ENCODE results near the gene AKAP8L. TPM values are rescaled to one million over a fixed set of nuclear protein-coding genes. Genes with fewer than 3 reads are reported as not detected.

AKAP8L gene
- total RNA-seq, 1 experiment from 2014 or later, result 231 TPM

- POLR2A ChIA-PET, result no interaction called here
- peaks cover 3% of the 10 kb centered on the region for H3K4me1 Mint-ChIP-seq
- ATAC-seq, result no peak
- H3K36me3 Mint-ChIP-seq, result peaks cover 35% of the 10 kb centered on the region
- H3K4me3 Mint-ChIP-seq, result no peak overlapping the region
- no peak for DNase-seq (ENCODE audit: low spot score)
- H3K9me3 Mint-ChIP-seq, result no peaks in the 10 kb centered on the region
- H3K27me3 Mint-ChIP-seq (ENCODE audit: low read depth), result no peaks in the 10 kb centered on the region
- H3K27ac Mint-ChIP-seq, result no peak overlapping the region
- CTCF ChIA-PET, result interaction anchor here (1.5 kb wide), 1 partner anchor 30 kb away, joined by 5 read pairs; no protein-coding TSS in a partner anchor
- no peak for TF ChIP-seq TP53 (CRISPR knock-in tag; IDR thresholded peaks at IDR 0.05)
- TF ChIP-seq, protein P1, sequence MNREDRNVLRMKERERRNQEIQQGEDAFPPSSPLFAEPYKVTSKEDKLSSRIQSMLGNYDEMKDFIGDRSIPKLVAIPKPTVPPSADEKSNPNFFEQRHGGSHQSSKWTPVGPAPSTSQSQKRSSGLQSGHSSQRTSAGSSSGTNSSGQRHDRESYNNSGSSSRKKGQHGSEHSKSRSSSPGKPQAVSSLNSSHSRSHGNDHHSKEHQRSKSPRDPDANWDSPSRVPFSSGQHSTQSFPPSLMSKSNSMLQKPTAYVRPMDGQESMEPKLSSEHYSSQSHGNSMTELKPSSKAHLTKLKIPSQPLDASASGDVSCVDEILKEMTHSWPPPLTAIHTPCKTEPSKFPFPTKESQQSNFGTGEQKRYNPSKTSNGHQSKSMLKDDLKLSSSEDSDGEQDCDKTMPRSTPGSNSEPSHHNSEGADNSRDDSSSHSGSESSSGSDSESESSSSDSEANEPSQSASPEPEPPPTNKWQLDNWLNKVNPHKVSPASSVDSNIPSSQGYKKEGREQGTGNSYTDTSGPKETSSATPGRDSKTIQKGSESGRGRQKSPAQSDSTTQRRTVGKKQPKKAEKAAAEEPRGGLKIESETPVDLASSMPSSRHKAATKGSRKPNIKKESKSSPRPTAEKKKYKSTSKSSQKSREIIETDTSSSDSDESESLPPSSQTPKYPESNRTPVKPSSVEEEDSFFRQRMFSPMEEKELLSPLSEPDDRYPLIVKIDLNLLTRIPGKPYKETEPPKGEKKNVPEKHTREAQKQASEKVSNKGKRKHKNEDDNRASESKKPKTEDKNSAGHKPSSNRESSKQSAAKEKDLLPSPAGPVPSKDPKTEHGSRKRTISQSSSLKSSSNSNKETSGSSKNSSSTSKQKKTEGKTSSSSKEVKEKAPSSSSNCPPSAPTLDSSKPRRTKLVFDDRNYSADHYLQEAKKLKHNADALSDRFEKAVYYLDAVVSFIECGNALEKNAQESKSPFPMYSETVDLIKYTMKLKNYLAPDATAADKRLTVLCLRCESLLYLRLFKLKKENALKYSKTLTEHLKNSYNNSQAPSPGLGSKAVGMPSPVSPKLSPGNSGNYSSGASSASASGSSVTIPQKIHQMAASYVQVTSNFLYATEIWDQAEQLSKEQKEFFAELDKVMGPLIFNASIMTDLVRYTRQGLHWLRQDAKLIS (CRISPR knock-in tag; IDR thresholded peaks at IDR 0.05; ENCODE audit: borderline replicate concordance), result no peak
- TF ChIP-seq, protein P2, sequence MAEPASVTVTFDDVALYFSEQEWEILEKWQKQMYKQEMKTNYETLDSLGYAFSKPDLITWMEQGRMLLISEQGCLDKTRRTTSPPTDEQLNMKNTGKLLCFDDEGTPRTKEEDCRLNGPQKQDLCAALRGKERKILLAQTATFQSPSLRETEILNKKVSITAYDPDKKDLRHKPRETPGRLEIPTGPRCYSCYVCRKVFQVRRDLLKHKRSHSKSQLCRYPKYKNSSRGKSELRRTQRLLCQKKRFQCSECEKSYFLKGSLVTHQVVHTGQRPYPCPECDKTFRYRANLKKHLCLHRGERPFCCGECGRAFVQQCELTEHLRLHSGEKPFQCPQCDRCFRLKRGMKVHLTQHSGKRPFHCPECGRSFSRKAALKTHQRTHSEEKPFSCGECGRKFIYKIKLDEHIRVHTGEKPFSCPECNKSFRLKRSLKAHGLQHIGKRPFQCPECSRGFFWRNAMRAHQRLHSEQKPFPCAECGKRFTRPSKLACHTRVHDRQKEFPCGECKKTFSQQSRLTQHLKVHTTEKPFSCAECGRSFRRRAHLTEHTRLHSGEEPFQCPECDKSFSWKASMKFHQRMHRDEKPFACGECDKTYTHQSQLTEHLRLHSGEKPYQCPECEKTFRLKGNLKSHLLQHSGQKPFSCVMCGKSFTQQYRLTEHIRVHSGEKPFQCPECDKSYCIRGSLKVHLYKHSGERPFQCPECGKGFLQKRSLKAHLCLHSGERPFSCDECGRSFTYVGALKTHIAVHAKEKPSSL (CRISPR knock-in tag; conservative IDR thresholded peaks at IDR 0.05), result no peak
- TF ChIP-seq SMAD3 (CRISPR knock-in tag; IDR thresholded peaks at IDR 0.05; ENCODE audit: borderline replicate concordance), result no peak
- TF ChIP-seq, protein P3, sequence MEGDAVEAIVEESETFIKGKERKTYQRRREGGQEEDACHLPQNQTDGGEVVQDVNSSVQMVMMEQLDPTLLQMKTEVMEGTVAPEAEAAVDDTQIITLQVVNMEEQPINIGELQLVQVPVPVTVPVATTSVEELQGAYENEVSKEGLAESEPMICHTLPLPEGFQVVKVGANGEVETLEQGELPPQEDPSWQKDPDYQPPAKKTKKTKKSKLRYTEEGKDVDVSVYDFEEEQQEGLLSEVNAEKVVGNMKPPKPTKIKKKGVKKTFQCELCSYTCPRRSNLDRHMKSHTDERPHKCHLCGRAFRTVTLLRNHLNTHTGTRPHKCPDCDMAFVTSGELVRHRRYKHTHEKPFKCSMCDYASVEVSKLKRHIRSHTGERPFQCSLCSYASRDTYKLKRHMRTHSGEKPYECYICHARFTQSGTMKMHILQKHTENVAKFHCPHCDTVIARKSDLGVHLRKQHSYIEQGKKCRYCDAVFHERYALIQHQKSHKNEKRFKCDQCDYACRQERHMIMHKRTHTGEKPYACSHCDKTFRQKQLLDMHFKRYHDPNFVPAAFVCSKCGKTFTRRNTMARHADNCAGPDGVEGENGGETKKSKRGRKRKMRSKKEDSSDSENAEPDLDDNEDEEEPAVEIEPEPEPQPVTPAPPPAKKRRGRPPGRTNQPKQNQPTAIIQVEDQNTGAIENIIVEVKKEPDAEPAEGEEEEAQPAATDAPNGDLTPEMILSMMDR (IDR thresholded peaks at IDR 0.05), result no peak
- TF ChIP-seq, protein P4, sequence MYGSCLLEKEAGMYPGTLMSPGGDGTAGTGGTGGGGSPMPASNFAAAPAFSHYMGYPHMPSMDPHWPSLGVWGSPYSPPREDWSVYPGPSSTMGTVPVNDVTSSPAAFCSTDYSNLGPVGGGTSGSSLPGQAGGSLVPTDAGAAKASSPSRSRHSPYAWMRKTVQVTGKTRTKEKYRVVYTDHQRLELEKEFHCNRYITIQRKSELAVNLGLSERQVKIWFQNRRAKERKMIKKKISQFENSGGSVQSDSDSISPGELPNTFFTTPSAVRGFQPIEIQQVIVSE (CRISPR knock-in tag; IDR thresholded peaks at IDR 0.05; ENCODE audit: borderline replicate concordance), result no peak
- no peak for TF ChIP-seq OVOL2 (CRISPR knock-in tag; IDR thresholded peaks at IDR 0.05; ENCODE audit: borderline replicate concordance)
- TF ChIP-seq STAT6 (CRISPR knock-in tag; conservative IDR thresholded peaks at IDR 0.05; ENCODE audit: low read depth), result no peak
- TF ChIP-seq RORB (CRISPR knock-in tag; IDR thresholded peaks at IDR 0.05), result no peak
- no peak for TF ChIP-seq ETV6 (CRISPR knock-in tag; IDR thresholded peaks at IDR 0.05)
Measured at GRCh38 chr19:15423130-15423529, 4.3 kb upstream of the AKAP8L start.

DNA sequence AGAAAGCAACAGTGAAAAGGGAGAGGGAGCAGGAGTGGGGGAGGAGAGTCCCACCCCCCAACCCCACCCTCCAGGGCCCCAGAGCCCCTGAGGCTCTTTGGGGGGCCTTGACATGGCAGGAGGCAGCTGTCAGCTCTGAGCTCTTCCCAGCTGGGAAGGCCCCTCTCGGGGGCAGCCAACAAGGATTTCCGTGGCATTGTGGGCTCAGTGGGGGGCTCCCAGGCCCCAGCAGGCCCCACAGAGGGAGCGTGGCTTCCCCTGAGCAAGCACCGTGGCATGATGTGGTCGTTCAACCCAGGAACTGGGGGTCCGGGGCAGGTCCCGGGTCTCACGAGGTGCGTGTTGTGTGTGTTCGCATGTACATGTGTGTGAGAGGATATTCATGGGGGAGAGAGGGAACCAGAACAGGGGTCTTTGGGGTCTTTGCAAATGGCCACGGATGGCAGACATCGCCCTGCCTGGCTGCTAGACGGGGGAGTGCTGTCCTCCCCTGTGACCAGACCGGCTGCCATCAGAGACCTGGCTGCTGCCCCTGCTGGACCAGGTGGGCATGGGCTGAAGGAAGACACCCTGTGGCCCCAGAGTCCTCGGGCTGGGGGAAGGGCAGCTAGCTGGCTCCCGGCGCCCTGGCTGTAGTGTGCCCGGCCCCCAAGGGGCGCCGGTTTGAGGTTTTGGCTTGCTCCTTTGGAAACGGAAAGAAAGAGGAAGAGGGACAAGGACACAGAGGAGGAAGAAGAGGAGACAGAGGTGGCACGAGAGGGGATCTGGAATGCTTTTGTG, 3.7 kb upstream of the AKAP8L start:
- peaks cover 9% of the 10 kb centered on the region for H3K4me1 Mint-ChIP-seq
- H3K36me3 Mint-ChIP-seq, result peaks cover 34% of the 10 kb centered on the region
- ChIA-PET CTCF (interaction anchor here (0.9 to 5.8 kb wide), 3 partner anchors 30 to 170 kb away, joined by 3 to 128 read pairs (median 5); no protein-coding TSS in a partner anchor), POLR2A (no interaction called here)
- H3K27ac Mint-ChIP-seq, result no peak overlapping the region
- H3K4me3 Mint-ChIP-seq, result no peak overlapping the region
- no peak for ATAC-seq
- H3K27me3 Mint-ChIP-seq (ENCODE audit: low read depth), result no peaks in the 10 kb centered on the region
- no peak for DNase-seq (ENCODE audit: low spot score)
- no peaks in the 10 kb centered on the region for H3K9me3 Mint-ChIP-seq
- TF ChIP-seq, protein P5, sequence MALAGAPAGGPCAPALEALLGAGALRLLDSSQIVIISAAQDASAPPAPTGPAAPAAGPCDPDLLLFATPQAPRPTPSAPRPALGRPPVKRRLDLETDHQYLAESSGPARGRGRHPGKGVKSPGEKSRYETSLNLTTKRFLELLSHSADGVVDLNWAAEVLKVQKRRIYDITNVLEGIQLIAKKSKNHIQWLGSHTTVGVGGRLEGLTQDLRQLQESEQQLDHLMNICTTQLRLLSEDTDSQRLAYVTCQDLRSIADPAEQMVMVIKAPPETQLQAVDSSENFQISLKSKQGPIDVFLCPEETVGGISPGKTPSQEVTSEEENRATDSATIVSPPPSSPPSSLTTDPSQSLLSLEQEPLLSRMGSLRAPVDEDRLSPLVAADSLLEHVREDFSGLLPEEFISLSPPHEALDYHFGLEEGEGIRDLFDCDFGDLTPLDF (CRISPR knock-in tag; IDR thresholded peaks at IDR 0.05), result no peak
- TF ChIP-seq HMGXB4 (CRISPR knock-in tag; IDR thresholded peaks at IDR 0.05) (no peak), ZBTB43 (CRISPR knock-in tag; IDR thresholded peaks at IDR 0.05) (no peak), OVOL2 (CRISPR knock-in tag; IDR thresholded peaks at IDR 0.05; ENCODE audit: borderline replicate concordance) (no peak)
- TF ChIP-seq, protein P6, sequence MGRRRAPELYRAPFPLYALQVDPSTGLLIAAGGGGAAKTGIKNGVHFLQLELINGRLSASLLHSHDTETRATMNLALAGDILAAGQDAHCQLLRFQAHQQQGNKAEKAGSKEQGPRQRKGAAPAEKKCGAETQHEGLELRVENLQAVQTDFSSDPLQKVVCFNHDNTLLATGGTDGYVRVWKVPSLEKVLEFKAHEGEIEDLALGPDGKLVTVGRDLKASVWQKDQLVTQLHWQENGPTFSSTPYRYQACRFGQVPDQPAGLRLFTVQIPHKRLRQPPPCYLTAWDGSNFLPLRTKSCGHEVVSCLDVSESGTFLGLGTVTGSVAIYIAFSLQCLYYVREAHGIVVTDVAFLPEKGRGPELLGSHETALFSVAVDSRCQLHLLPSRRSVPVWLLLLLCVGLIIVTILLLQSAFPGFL (CRISPR knock-in tag; IDR thresholded peaks at IDR 0.05; ENCODE audit: borderline replicate concordance), result no peak
